HUES6 (cell line): ENCODE data around the gene EIF6.

Experiments
- H3K27ac ChIP-seq: 2 replicates; pipeline ENCODE4 v1.7.0; 2013; ENCODE audit warnings: low read depth, mild to moderate bottlenecking, low read length, inconsistent platforms
- H3K27me3 ChIP-seq: 2 replicates; pipeline ENCODE4 v1.6.1; 2013; ENCODE audit warnings: low read length; ENCODE audit not compliant: control insufficient read depth, insufficient read depth
- H3K36me3 ChIP-seq: 2 replicates; pipeline ENCODE4 v1.6.1; 2013; ENCODE audit warnings: low read length; ENCODE audit not compliant: control insufficient read depth, insufficient read depth
- H3K4me1 ChIP-seq: 2 replicates; pipeline ENCODE4 v1.6.1; 2013; ENCODE audit warnings: low read length; ENCODE audit not compliant: control insufficient read depth, insufficient read depth
- H3K4me3 ChIP-seq: 2 replicates; pipeline ENCODE4 v1.5.1; 2013; ENCODE audit warnings: low read depth, low read length
- H3K9ac ChIP-seq: one replicate; pipeline ENCODE4 v1.6.1; 2013; ENCODE audit warnings: mild to moderate bottlenecking, low read length
- H3K9me3 ChIP-seq: 2 replicates; pipeline ENCODE4 v1.6.1; 2013; ENCODE audit warnings: low read depth, low read length; ENCODE audit not compliant: control insufficient read depth, insufficient read depth

The EIF6 gene

GRCh38 chr20:35275741-35276251 lies 8.8 kb downstream of the EIF6 start:
- H3K4me1 ChIP-seq: peaks cover 17% of the 10 kb centered on the region
- no peaks in the 10 kb centered on the region for H3K9me3 ChIP-seq
- no peak overlapping the region for H3K4me3 ChIP-seq
- H3K27me3 ChIP-seq: no peaks in the 10 kb centered on the region
- H3K36me3 ChIP-seq: peaks cover 53% of the 10 kb centered on the region
- H3K27ac ChIP-seq: no peak overlapping the region
- no peak overlapping the region for H3K9ac ChIP-seq

- no peak overlapping the region for H3K9ac ChIP-seq
- no peaks in the 10 kb centered on the region for H3K27me3 ChIP-seq
- H3K36me3 ChIP-seq: peaks cover 40% of the 10 kb centered on the region
- no peak overlapping the region for H3K4me3 ChIP-seq
- H3K27ac ChIP-seq: no peak overlapping the region
- no peaks in the 10 kb centered on the region for H3K9me3 ChIP-seq
- H3K4me1 ChIP-seq: peaks cover 20% of the 10 kb centered on the region
Measured at GRCh38 chr20:35274172-35275092, 10.1 kb downstream of the EIF6 start.

GRCh38 chr20:35273449-35274171 lies 11.0 kb downstream of the EIF6 start:
- H3K4me1 ChIP-seq: peaks cover 21% of the 10 kb centered on the region
- H3K9me3 ChIP-seq: no peaks in the 10 kb centered on the region
- H3K9ac ChIP-seq: peak overlapping the region; percentile 25
- H3K27me3 ChIP-seq: no peaks in the 10 kb centered on the region
- H3K27ac ChIP-seq: no peak overlapping the region
- H3K36me3 ChIP-seq: peaks cover 32% of the 10 kb centered on the region
- no peak overlapping the region for H3K4me3 ChIP-seq

GRCh38 chr20:35271904-35272303 lies 12.7 kb downstream of the EIF6 start:
- H3K9ac ChIP-seq: no peak overlapping the region
- H3K4me1 ChIP-seq: peaks cover 18% of the 10 kb centered on the region
- no peaks in the 10 kb centered on the region for H3K9me3 ChIP-seq
- no peak overlapping the region for H3K27ac ChIP-seq
- no peak overlapping the region for H3K4me3 ChIP-seq
- H3K27me3 ChIP-seq: no peaks in the 10 kb centered on the region
- H3K36me3 ChIP-seq: peaks cover 27% of the 10 kb centered on the region

GRCh38 chr20:35271073-35271882 lies 13.3 kb downstream of the EIF6 start:
- no peak overlapping the region for H3K9ac ChIP-seq
- H3K36me3 ChIP-seq: peaks cover 23% of the 10 kb centered on the region
- no peak overlapping the region for H3K27ac ChIP-seq
- H3K4me1 ChIP-seq: peaks cover 11% of the 10 kb centered on the region; the same call in 1 of the 2 replicates
- no peak overlapping the region for H3K4me3 ChIP-seq
- H3K27me3 ChIP-seq: no peaks in the 10 kb centered on the region
- no peaks in the 10 kb centered on the region for H3K9me3 ChIP-seq

GRCh38 chr20:35270021-35270902 lies 14.3 kb downstream of the EIF6 start:
- no peak overlapping the region for H3K9ac ChIP-seq
- H3K4me1 ChIP-seq: peaks cover 9% of the 10 kb centered on the region; the same call in 1 of the 2 replicates

GRCh38 chr20:35269055-35269781 lies 15.4 kb downstream of the EIF6 start:
- H3K9ac ChIP-seq: peak overlapping the region; percentile 16
- H3K9me3 ChIP-seq: no peaks in the 10 kb centered on the region
- H3K27me3 ChIP-seq: no peaks in the 10 kb centered on the region
- no peak overlapping the region for H3K4me3 ChIP-seq
- peaks cover 15% of the 10 kb centered on the region for H3K4me1 ChIP-seq
- peaks cover 5% of the 10 kb centered on the region for H3K36me3 ChIP-seq
- H3K27ac ChIP-seq: no peak overlapping the region

More at GRCh38 chr20:35270021-35270902, 14.3 kb downstream of the EIF6 start:
- H3K36me3 ChIP-seq: peaks cover 13% of the 10 kb centered on the region
- H3K27me3 ChIP-seq: no peaks in the 10 kb centered on the region
- no peak overlapping the region for H3K27ac ChIP-seq
- H3K4me3 ChIP-seq: no peak overlapping the region
- no peaks in the 10 kb centered on the region for H3K9me3 ChIP-seq

- H3K27me3 ChIP-seq: no peaks in the 10 kb centered on the region
- no peaks in the 10 kb centered on the region for H3K9me3 ChIP-seq
- H3K4me3 ChIP-seq: no peak overlapping the region
- peaks cover 27% of the 10 kb centered on the region for H3K4me1 ChIP-seq
- H3K9ac ChIP-seq: no peak overlapping the region
- H3K36me3 ChIP-seq: peaks cover 3% of the 10 kb centered on the region; the same call in 1 of the 2 replicates
- H3K27ac ChIP-seq: no peak overlapping the region
Measured at GRCh38 chr20:35267092-35267491, 17.5 kb downstream of the EIF6 start.

GRCh38 chr20:35264755-35265154 lies 19.8 kb downstream of the EIF6 start:
- no peaks in the 10 kb centered on the region for H3K36me3 ChIP-seq
- H3K27ac ChIP-seq: no peak overlapping the region; the same call in 1 of the 2 replicates
- peak overlapping the region; percentile 4 for H3K9ac ChIP-seq
- H3K9me3 ChIP-seq: no peaks in the 10 kb centered on the region
- no peak overlapping the region for H3K4me3 ChIP-seq
- no peaks in the 10 kb centered on the region for H3K27me3 ChIP-seq
- H3K4me1 ChIP-seq: peaks cover 44% of the 10 kb centered on the region
